Measurements from ENCODE around the gene TEP1. TPM values are rescaled to one million over a fixed set of nuclear protein-coding genes. Genes with fewer than 3 reads are reported as not detected.

The TEP1 gene
- total and polyA plus RNA-seq, 2 of the 13 experiments (the other 11 are each of a cell fraction or from before 2014, with no cell fraction given) = 11.0 to 12.8 TPM

- no peaks in the 10 kb centered on the region for H4K20me1 ChIP-seq (ENCODE audit: insufficient read depth, low read length)
- TF ChIP-seq ZNF543 (CRISPR knock-in tag; IDR thresholded peaks at IDR 0.05) (no peak), GPBP1L1 (CRISPR knock-in tag; IDR thresholded peaks at IDR 0.05) (no peak), KDM5A (IDR thresholded peaks at IDR 0.05; ENCODE audit: borderline replicate concordance, low read length) (no peak), SRSF1 (optimal IDR thresholded peaks at IDR 0.05; ENCODE audit: low read depth, low read length) (no peak), ASH2L (IDR thresholded peaks at IDR 0.05; ENCODE audit: insufficient read length, low read depth, low read length) (no peak), ATF7 (IDR thresholded peaks at IDR 0.05) (no peak), ATF7 (CRISPR knock-in tag; IDR thresholded peaks at IDR 0.05) (no peak), ZNF569 (CRISPR knock-in tag; IDR thresholded peaks at IDR 0.05; ENCODE audit: borderline replicate concordance) (no peak), MXD4 (CRISPR knock-in tag; IDR thresholded peaks at IDR 0.05) (no peak), DDIT3 (CRISPR knock-in tag; IDR thresholded peaks at IDR 0.05) (no peak), SNRNP70 (IDR thresholded peaks at IDR 0.05; ENCODE audit: low read depth, low read length) (no peak), FOXM1 (CRISPR knock-in tag; IDR thresholded peaks at IDR 0.05) (no peak), EED (CRISPR knock-in tag; IDR thresholded peaks at IDR 0.05) (no peak), ZFP62 (CRISPR knock-in tag; IDR thresholded peaks at IDR 0.05) (no peak)
- no peak overlapping the region for H2AFZ ChIP-seq (ENCODE audit: low read length)
- H3K9me3 ChIP-seq (ENCODE audit: low read length) = no peaks in the 10 kb centered on the region
- ChIA-PET POLR2A (no interaction called here), CTCF (ENCODE audit: low intra/inter-chr PET ratio, low total read pairs) (no interaction called here)
- no peak overlapping the region for H3K4me2 ChIP-seq (ENCODE audit: low read depth, low read length)
- no peak overlapping the region for H3K4me3 ChIP-seq (replicated peaks in 1 of 3; ENCODE audit: insufficient read depth in 1 of 3, low read depth in 2 of 3, low read length in 3 of 3)
- peaks cover 35 to 57% of the 10 kb centered on the region in 2 experiments; a peak in 4 of 5 replicates for H3K36me3 ChIP-seq (replicated peaks in 1 of 2; ENCODE audit: control insufficient read depth in 1 of 2, insufficient read depth in 2 of 2, low read length in 2 of 2)
- in situ Hi-C loops (cut with HindIII; ENCODE audit: extremely low pct_ligation_motif_present, low pct_unique_long_range_greater_than_20kb) = no loop called here
- H3K27me3 ChIP-seq (ENCODE audit: control insufficient read depth in 1 of 2, insufficient read depth in 2 of 2, low read length in 2 of 2) = no peaks in the 10 kb centered on the region
- WGBS (ENCODE audit: low lambda C conversion rate) = 93% methylated on average over 17 of the region's 17 CpGs
- DNase-seq (ENCODE audit: low spot score) = no peak
- no peaks in the 10 kb centered on the region for H3K4me1 ChIP-seq (ENCODE audit: insufficient read depth, low read length)
- H3K27ac ChIP-seq (ENCODE audit: extremely low read length, insufficient read depth, low read length) = no peak overlapping the region
- intact Hi-C loops (cut with micrococcal nuclease; ENCODE audit: unreplicated experiment) = no loop called here
- H3K79me2 ChIP-seq (ENCODE audit: insufficient read depth, low read length) = no peaks in the 10 kb centered on the region
- no peak for ATAC-seq
- BruUV-seq (replicated peaks) = no TSS peak
- no peak for FAIRE-seq
- H3K9ac ChIP-seq (ENCODE audit: insufficient read depth, low read depth, low read length) = no peak overlapping the region
Measured at GRCh38 chr14:20386276-20386855, 26.9 kb downstream of the TEP1 start.
